AG09319 (cell line): ENCODE measurements around the gene CFB.
"Not testable (repeated sequence)": the region's sequence is repeated elsewhere in the genome, so short reads cannot be mapped to it uniquely, and the experiment has no call there.

Source experiments
- DNase-seq: peaks from one replicate; pipeline ENCODE4 v3.0.0-alpha.2; 2010; ENCODE audit warnings: low read depth; ENCODE audit errors: extremely low read depth
- CTCF ChIP-seq: IDR thresholded peaks from 2 replicates; pipeline ENCODE4 v1.5.1; 2011; ENCODE audit warnings: low read depth, mild to moderate bottlenecking, inconsistent platforms, low read length, moderate library complexity

The CFB gene

GRCh38 chr6:31979238-31979898 is 33.5 kb downstream of the CFB start:
- no peak for DNase-seq
- no peak for TF ChIP-seq CTCF

- DNase-seq, result not testable (repeated sequence)
Measured at GRCh38 chr6:31980195-31980876, 34.4 kb downstream of the CFB start.

DNA sequence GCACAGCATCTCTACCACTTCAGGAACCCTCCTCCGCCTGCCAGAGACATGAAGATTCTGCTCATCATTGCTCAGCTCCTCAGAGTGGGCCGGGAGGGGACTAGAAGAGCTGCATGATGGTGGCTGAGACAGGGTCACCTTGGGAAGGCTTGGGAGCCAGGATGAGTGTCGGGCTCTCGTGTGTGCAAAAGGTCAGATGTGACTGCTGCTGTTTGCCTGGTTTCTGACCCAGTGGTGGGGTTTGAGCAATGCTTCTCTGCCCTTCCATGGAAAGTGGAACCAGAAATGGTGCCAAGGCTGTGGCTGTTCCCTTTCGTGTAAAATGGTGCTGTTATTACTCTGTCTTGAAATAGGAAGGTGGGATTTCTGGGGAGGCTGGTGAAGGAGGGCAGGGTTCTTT is 35.1 kb downstream of the CFB start:
- not testable (repeated sequence) for DNase-seq

GRCh38 chr6:31981744-31982143 is 35.8 kb downstream of the CFB start, which contains the start of gene C4A:
TSS of gene C4A (plus strand) at chr6:31982057. CDS start at chr6:31982108, 51 bp downstream.
- not testable (repeated sequence) for DNase-seq

- not testable (repeated sequence) for DNase-seq
Measured at GRCh38 chr6:31989363-31989762, 43.5 kb downstream of the CFB start.

- not testable (repeated sequence) for DNase-seq
Measured at GRCh38 chr6:31994421-31994820, 48.5 kb downstream of the CFB start.

GRCh38 chr6:31996385-31996784 is 50.5 kb downstream of the CFB start:
- DNase-seq, result not testable (repeated sequence)
